HG02885 (cell line): ENCODE measurements around the gene MRTFA.
"Not testable (repeated sequence)": the region's sequence is repeated elsewhere in the genome, so short reads cannot be mapped to it uniquely, and the experiment has no call there.

Experiments used
- ATAC-seq: cut with Tn5 transposase; IDR thresholded peaks from one replicate; pipeline ENCODE4 v1.9.1; 2021; ENCODE audit warnings: mild to moderate bottlenecking; ENCODE audit not compliant: unreplicated experiment, poor library complexity

MRTFA gene

GRCh38 chr22:40567626-40568328, 68.7 kb downstream of the MRTFA start:
- ATAC-seq: no peak

GRCh38 chr22:40567106-40567505, 69.4 kb downstream of the MRTFA start:
- no peak for ATAC-seq

GRCh38 chr22:40560994-40561515, 75.5 kb downstream of the MRTFA start:
- no peak for ATAC-seq

GRCh38 chr22:40560551-40560950, 76.0 kb downstream of the MRTFA start:
- ATAC-seq: no peak

GRCh38 chr22:40557972-40558371, 78.5 kb downstream of the MRTFA start:
- ATAC-seq: no peak

- ATAC-seq: no peak
Observed at GRCh38 chr22:40556641-40557040, 79.9 kb downstream of the MRTFA start.

GRCh38 chr22:40554023-40554422, 82.5 kb downstream of the MRTFA start:
- ATAC-seq: not testable (repeated sequence)

- ATAC-seq: no peak
Observed at GRCh38 chr22:40553014-40553554, 83.4 kb downstream of the MRTFA start.

GRCh38 chr22:40552070-40552469, 84.4 kb downstream of the MRTFA start:
- ATAC-seq: no peak

GRCh38 chr22:40547729-40548143, 88.8 kb downstream of the MRTFA start:
- ATAC-seq: no peak

GRCh38 chr22:40544758-40545157, 91.8 kb downstream of the MRTFA start:
- ATAC-seq: no peak

GRCh38 chr22:40542821-40543540, 93.5 kb downstream of the MRTFA start:
- ATAC-seq: no peak

GRCh38 chr22:40541300-40541699, 95.2 kb downstream of the MRTFA start:
- no peak for ATAC-seq

- no peak for ATAC-seq
Observed at GRCh38 chr22:40540265-40540664, 96.3 kb downstream of the MRTFA start.

GRCh38 chr22:40536149-40536548, 100.4 kb downstream of the MRTFA start:
- not testable (repeated sequence) for ATAC-seq

- ATAC-seq: no peak
Observed at GRCh38 chr22:40535642-40536041, 100.9 kb downstream of the MRTFA start.

GRCh38 chr22:40535189-40535512, 101.4 kb downstream of the MRTFA start:
- ATAC-seq: no peak

GRCh38 chr22:40534379-40535188, 101.9 kb downstream of the MRTFA start:
- ATAC-seq: no peak

- ATAC-seq: peak; percentile 59
Observed at GRCh38 chr22:40533712-40534378, 102.7 kb downstream of the MRTFA start.
